Bronchial epithelial cell (primary cell): ENCODE data around the gene STXBP5. TPM values are rescaled to one million over a fixed set of nuclear protein-coding genes. Genes with fewer than 3 reads are reported as not detected.
A peak's percentile ranks its signal among the peaks of the same experiment; 100 is the strongest.

Experiments
- DNase-seq: peaks from one replicate; pipeline ENCODE4 v3.0.0-alpha.2; 2010; ENCODE audit warnings: low read depth
- FAIRE-seq: peaks from 2 replicates; lab custom pipeline; 2011; peaks lifted over from hg19 to GRCh38; lab: Jason Lieb, UNC
- H3K27me3 ChIP-seq: 2 replicates; pipeline ENCODE4 v1.5.1; 2011; ENCODE audit warnings: low read length; ENCODE audit not compliant: control insufficient read depth, insufficient read depth
- H3K36me3 ChIP-seq: 2 replicates; pipeline ENCODE4 v1.5.1; 2011; ENCODE audit warnings: low read length; ENCODE audit not compliant: control insufficient read depth, insufficient read depth
- H3K4me3 ChIP-seq: 2 replicates; pipeline ENCODE4 v1.5.1; 2011; ENCODE audit warnings: mild to moderate bottlenecking, low read depth, low read length, control low read depth
- CTCF ChIP-seq: IDR thresholded peaks from 2 replicates; pipeline ENCODE4 v1.5.1; 2011; ENCODE audit warnings: mild to moderate bottlenecking, moderate library complexity, low read length, control low read depth, inconsistent platforms; ENCODE audit not compliant: insufficient read depth, severe bottlenecking
- total RNA-seq: library from RNA; depleted of rRNA; stranded (reverse); fragments of >200 nt; gene quantifications from 2 replicates; pipeline ENCODE4 v1.2.1, GENCODE V29; 2014

The STXBP5 gene
- total RNA-seq, 1 donor from 2014 or later = 19.2 TPM

- DNase-seq (peak; percentile 69), FAIRE-seq (no peak)
- Histone ChIP-seq H3K36me3 (no peaks in the 10 kb centered on the region), H3K4me3 (no peak overlapping the region), H3K27me3 (no peaks in the 10 kb centered on the region)
- no peak for TF ChIP-seq CTCF
These were observed 9.4 kb upstream of the STXBP5 start for GRCh38 chr6:147194652-147195411.

- Histone ChIP-seq H3K36me3 (no peaks in the 10 kb centered on the region), H3K27me3 (no peaks in the 10 kb centered on the region), H3K4me3 (no peak overlapping the region)
- no peak for FAIRE-seq
- no peak for TF ChIP-seq CTCF
- no peak for DNase-seq
These were observed 8.7 kb upstream of the STXBP5 start for GRCh38 chr6:147195510-147195909.

- no peak for DNase-seq
- Histone ChIP-seq H3K4me3 (no peak overlapping the region), H3K27me3 (no peaks in the 10 kb centered on the region), H3K36me3 (no peaks in the 10 kb centered on the region)
- TF ChIP-seq CTCF = no peak
- FAIRE-seq = no peak
These were observed 8.2 kb upstream of the STXBP5 start for GRCh38 chr6:147195987-147196386.

GRCh38 chr6:147200711-147201110 lies 3.5 kb upstream of the STXBP5 start:
- FAIRE-seq (no peak), DNase-seq (no peak)
- no peaks in the 10 kb centered on the region for H3K36me3 ChIP-seq
- no peak overlapping the region for H3K4me3 ChIP-seq
- no peaks in the 10 kb centered on the region for H3K27me3 ChIP-seq
- no peak for TF ChIP-seq CTCF

- FAIRE-seq (no peak), DNase-seq (peak; percentile 47)
- Histone ChIP-seq H3K4me3 (peak overlapping the region; percentile 94), H3K36me3 (no peaks in the 10 kb centered on the region), H3K27me3 (no peaks in the 10 kb centered on the region)
- no peak for TF ChIP-seq CTCF
These were observed 2.2 kb upstream of the STXBP5 start for GRCh38 chr6:147201885-147202515.
